AG09319 (cell line): ENCODE measurements around the gene CTXN1.
"Not testable (repeated sequence)": the region's sequence is repeated elsewhere in the genome, so short reads cannot be mapped to it uniquely, and the experiment has no call there.

Experiments used
- DNase-seq: peaks from one replicate; pipeline ENCODE4 v3.0.0-alpha.2; 2010; ENCODE audit warnings: low read depth; ENCODE audit errors: extremely low read depth
- TF ChIP-seq, protein P1 (sequence below): IDR thresholded peaks from 2 replicates; pipeline ENCODE4 v1.5.1; 2011; ENCODE audit warnings: low read depth, mild to moderate bottlenecking, inconsistent platforms, low read length, moderate library complexity

Gene CTXN1

DNA sequence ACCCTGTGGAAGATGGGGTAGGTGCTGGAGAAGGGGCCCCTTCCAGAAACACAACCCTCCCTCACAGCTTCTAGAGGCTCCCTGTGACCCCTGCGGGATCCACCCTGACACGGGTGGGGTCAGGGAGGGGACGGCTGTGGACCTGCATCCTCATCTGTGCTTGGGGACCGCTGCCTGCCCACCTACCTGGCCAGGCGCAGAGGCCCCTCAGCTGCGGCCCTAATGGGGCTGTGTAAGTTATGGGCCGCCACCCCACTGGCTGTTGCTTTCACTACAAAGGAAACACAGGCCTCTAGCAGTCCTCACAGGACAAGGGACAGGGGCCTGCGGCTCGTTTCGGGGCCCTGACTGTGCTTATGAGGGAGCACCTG lies 7.0 kb upstream of the CTXN1 start:
- DNase-seq = no peak
- TF ChIP-seq, protein P1, sequence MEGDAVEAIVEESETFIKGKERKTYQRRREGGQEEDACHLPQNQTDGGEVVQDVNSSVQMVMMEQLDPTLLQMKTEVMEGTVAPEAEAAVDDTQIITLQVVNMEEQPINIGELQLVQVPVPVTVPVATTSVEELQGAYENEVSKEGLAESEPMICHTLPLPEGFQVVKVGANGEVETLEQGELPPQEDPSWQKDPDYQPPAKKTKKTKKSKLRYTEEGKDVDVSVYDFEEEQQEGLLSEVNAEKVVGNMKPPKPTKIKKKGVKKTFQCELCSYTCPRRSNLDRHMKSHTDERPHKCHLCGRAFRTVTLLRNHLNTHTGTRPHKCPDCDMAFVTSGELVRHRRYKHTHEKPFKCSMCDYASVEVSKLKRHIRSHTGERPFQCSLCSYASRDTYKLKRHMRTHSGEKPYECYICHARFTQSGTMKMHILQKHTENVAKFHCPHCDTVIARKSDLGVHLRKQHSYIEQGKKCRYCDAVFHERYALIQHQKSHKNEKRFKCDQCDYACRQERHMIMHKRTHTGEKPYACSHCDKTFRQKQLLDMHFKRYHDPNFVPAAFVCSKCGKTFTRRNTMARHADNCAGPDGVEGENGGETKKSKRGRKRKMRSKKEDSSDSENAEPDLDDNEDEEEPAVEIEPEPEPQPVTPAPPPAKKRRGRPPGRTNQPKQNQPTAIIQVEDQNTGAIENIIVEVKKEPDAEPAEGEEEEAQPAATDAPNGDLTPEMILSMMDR = no peak

DNA sequence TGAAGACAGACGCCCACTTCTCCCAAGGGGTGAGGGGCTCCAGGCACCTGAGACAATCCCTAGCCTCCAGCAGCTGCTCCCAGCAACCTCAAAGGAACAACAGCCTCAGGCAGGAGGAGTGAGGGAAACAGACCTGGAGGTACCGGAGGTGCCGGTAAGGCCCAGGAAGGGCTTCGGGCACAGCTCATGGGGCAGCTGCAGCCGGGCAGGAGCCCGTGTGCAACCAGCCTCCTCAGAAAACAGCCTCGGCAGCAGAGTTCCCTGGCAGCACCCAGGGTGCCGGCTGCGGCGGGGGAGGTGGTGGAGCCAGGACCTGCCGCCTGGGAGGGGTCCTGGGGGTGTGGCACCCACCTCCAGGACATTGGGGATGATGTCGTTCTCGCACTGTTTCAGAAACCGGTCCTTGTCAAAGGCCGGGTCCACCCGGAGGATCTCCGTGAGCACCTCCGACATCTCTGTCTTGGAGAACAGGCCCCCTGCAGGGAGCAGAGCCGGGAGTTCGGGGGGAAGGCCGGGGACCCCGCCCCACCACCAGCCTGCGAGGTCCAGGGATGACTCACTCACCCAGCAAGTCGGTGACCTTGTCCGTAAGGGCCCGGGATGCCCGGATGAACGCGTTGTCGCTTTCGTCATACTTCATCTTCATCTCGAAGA lies 6.5 kb upstream of the CTXN1 start:
- TF ChIP-seq, protein P1 = no peak
- DNase-seq = no peak

DNA sequence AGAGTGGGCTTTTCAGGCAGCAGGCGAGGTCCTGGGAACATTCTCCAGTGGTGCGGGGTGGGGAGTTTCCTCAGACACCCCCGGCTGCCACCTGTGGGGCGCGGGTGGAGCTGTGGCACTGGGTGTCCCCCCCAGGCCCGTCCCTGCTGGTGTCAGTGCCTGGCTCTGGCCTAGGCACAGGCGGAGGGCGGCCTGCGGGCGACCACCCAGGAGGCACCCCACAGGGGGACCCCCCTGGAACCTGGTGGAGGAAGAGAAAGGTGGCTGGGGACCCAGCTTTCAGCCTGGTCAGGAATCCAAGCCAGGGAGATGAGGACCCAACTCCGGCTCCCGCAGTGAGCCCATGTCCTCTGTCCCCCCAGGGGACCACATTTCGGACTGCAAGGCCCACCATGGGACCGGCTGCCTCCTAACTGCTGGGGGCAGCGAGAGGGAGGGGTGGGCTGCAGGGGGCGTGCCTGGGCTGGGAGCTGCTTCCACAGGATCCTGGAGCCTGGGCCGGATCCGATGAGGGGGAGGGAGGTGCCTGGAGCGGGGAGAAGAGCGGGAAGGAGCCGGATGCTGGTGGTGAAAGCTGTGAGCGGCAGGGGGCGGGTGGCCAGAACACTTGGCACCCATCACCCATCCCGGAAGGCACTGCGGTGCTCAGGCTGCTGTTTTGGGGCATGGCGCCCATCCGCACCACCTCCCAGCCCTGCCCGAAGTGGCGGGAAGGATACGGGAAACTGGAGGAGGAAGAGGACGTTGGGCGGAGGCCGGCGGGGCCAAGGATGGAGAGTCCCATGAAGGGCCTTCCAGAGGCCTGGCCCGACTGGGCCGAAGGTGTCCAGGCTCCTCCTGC lies 5.5 kb upstream of the CTXN1 start:
- no peak for DNase-seq
- TF ChIP-seq, protein P1 = no peak

DNA sequence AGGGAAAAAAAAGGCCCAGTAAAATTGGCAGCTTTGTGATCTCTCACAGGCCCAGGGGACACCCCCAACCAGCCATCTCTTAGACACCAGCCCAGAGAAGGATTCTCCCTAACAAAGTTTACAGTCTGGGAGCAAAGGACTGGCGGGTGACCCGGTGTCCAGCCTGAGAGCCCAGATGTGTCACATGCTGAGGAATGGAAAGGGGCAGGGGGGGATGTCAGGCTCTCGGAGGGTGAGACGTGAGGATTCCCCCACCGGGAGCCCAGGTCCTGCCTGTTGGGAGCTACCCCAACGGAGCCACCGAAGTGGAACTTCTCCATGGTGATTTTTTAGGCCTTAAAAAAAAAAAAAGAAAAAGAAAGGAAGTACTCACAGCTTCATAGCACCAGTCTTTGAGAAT lies 4.8 kb upstream of the CTXN1 start:
- TF ChIP-seq, protein P1 = no peak
- DNase-seq = no peak

DNA sequence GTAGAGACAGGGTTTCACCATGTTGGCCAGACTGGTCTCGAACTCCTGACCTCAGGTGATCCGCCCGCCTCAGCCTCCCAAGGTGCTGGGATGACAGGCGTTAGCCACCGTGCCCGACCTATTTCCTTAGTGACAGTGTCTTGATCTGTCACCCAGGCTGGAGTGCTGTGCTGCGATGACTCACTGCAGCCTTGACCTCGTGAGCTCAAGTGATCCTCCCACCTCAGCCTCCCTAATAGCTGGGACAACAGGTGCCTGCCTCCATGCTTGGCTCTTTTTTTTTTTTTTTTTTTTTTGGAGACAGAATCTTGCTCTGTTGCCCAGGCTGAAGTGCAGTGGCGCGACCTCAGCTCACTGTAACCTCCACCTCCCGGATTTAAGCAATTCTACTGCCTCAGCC lies 4.1 kb upstream of the CTXN1 start:
- DNase-seq = not testable (repeated sequence)

DNA sequence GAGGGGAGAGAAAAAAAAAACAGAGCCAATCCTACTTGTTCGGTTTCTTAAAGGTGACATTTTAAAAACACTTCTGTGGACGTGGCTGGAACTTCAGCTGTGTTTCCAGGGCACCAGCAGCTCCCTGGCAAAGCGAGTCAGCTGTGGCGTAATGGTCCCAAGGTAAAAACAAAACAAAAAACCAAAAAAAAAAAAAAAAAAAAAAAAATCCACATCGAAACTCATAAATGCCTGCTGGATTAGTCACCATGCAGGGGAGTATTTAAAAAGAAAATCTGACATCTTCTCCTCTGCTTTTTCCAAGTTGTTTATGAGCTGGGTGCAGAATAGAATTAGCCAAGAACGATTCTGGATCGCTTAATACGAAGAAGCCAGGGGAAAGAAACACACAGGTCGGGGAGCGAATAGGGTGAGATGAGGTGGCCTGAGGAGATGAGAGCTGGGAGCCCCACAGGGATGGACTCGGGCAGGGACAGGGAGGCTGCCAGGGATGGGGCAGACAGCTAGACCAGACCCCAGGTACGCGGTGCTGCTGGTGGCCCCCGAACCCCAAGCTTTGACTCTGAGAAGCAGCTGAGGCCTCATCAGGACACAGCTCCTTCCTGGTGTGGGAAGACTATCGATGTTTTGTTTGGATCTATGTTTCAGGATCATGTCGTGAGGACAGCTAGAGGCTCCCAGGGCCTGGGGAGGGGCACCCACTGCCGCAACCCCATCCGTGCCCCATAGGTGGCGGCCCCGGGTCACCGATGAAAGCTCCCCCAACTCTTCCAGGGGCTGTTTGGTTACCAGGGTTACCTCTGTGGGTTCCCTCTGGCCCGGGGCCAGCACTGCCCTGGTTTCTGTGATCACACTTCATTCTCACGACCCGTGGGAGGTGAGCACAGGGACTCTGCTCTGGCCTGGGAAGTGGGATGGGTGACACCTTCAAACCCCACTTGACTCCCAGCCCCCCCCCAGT lies 3.1 kb upstream of the CTXN1 start:
- DNase-seq = peak; percentile 56
- TF ChIP-seq, protein P1 = peak; percentile 32

DNA sequence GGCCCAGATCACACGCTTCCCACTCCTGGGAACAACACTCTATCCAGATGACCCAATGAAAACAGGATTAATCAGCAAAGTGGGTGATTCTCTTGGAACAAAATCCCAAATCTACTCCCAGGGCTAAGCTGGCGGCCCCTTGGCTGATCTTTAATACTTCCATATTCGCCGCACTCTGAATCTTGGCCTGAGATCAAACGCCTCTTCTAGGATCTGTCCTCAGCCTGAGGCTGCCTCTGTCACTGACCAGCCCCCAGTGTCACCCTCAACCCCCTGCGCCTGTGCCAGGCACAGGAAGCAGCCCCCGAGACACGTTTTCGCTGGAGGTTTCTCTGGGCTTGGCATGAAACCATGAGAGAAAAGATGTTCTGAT lies 2.4 kb upstream of the CTXN1 start:
- TF ChIP-seq, protein P1 = no peak

More for the DNA sequence above, 2.4 kb upstream of the CTXN1 start:
- no peak for DNase-seq
